HUDEP-2 (cell line): ENCODE measurements around the gene SPRR1B.
A peak's percentile ranks its signal among the peaks of the same experiment; 100 is the strongest.
"Not testable (repeated sequence)": the region's sequence is repeated elsewhere in the genome, so short reads cannot be mapped to it uniquely, and the experiment has no call there.

Experiments used
- DNase-seq, 76 experiments: peaks; one replicate each; lab custom pipeline; 2025; ENCODE audit not compliant: unreplicated experiment in 76 of 76; lab: John Stamatoyannopoulos, UW

The SPRR1B gene

DNA sequence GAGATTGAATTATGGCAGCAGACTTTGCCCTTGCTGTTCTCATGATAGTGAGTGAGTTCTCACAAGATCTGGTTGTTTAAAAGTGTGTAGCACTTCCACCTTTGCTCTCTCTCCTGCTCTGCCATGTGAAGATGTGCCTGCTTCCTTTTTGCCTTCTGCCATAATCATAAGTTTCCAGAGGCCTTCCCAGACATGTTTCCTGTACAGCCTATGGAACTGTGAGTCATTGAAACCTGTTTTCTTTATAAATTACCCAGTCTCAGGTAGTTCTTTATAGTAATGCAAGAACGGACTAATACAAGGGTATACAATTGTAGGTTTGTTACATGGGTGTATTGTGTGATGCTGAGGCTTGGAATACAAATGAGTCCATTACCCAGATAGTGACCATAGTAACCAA, 4.2 kb downstream of the SPRR1B start:
- no peak for DNase-seq

DNA sequence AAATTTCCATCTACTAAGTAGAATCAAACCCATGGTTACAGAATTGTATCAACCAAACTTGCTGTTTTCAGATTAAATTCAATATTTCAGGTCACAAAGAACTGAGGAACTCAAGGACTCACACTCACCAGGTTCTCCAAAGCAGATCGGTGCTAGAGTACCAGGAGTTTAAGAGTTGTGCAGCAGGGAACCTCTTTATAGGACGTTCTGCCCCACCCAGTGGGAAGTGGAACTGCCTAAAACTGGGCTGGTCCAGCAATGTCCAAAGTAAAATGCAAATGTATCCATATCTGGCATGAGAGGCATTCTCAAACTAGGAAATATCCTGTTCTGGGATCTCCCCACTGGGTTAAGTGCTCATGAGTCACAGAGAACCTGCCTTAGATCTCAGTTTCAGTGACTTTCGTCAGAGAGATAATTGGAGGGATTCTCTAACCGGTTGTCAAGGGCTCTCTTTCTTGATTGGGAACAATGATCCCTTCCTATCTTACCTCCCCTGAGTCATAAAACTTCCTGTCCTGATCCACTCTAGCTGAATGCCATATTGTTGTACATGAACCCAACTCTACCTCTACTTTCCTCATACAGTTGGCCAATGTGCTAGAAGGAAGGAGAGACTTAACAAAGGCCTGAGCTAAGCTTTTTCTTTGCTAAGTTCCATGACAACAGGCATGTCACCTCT, 10.1 kb downstream of the SPRR1B start, which contains the start of gene SPRR2D:
SPRR2D (minus strand) TSS at position 171 of the 682 bp plus-strand sequence. CDS start 774 bp downstream, outside the sequence.
- no peak for DNase-seq

DNA sequence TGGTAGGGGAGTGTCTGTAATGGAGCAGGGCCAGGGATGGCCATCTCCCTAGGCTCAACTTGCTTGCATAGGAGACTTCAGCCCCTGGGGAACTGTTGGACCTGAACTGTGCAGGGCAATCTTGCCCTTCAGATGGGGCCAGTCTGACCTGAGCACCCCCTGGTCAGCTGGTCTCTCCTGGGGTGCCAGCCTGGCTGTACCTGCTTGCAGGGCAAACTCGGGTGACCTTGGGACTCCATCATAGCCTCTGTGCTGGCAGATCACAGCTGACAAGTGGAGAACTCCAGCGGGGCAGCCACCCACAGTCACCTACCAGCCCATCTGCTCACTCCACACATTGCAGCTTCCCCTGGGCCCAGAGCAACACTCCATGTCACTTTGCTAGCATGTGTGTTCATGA, 18.2 kb downstream of the SPRR1B start:
- DNase-seq = no peak

GRCh38 chr1:153056111-153056510, 25.1 kb downstream of the SPRR1B start:
- not testable (repeated sequence) for DNase-seq

DNA sequence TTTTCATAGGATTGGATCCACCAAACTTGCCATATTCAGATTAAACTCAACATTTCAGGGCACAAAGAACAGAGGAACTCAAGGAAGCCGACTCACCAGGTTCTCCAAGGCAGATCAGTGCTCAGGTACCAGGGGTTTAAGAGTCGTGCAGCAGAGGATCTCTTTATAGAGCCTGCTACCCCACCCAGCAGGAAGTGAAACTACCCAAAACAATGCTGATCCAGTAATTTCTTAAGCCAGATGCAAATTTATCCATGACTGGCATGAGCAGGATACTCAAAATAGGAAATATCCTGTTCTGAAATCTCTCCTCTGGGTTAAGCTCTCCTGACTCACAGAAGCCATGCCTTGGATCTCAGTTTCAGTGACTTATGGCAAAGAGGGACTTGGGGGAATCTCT, 26.4 kb downstream of the SPRR1B start, which contains the start of gene SPRR2A:
SPRR2A (minus strand) TSS at position 138 of the 400 bp plus-strand sequence. CDS start 777 bp downstream, outside the sequence.
- DNase-seq = no peak

- peak in 3 of 76 experiments; percentile 10 to 19 (median 17) for DNase-seq
Measured at GRCh38 chr1:153058154-153058553, 27.2 kb downstream of the SPRR1B start.

GRCh38 chr1:153058826-153059784, 28.1 kb downstream of the SPRR1B start:
- peak in 74 of 76 experiments; percentile 25 to 97 (median 86) for DNase-seq

- no peak for DNase-seq
Measured at GRCh38 chr1:153070243-153070642, 39.2 kb downstream of the SPRR1B start.

DNA sequence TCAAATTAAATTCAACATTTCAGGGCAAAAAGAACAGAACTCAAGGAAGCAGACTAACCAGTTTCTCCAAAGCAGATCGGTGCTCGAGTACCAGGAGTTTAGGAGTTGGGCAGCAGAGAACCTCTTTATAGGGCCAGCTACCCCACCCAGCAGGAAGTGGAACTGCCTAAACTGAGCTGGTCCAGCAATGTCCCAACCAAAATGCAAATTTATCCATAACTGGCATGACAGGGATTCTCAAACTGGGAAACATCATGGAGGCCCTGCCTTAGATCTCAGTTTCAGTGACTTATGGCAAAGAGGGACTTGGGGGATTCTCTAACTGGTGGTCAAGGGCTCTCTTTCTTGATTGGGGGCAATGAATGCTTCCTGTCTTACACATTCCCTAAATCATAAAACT, 40.5 kb downstream of the SPRR1B start, which contains the start of gene SPRR2B:
SPRR2B (minus strand) TSS at position 101 of the 400 bp plus-strand sequence. CDS start 772 bp downstream, outside the sequence.
- no peak for DNase-seq

- peak in 61 of 76 experiments; percentile 9 to 81 (median 40) for DNase-seq
Measured at GRCh38 chr1:153072806-153073726, 42.1 kb downstream of the SPRR1B start.

- DNase-seq = no peak
Measured at GRCh38 chr1:153081736-153082135, 50.7 kb downstream of the SPRR1B start.
